Activated CD4-positive, alpha-beta T cell treated with anti-CD3 and anti-CD28 coated beads for 1 hour (primary cell): ENCODE data around the gene ILKAP.

Source experiments
- DNase-seq: peaks from one replicate; pipeline ENCODE4 v3.0.0-alpha.2; 2020

ILKAP gene

DNA sequence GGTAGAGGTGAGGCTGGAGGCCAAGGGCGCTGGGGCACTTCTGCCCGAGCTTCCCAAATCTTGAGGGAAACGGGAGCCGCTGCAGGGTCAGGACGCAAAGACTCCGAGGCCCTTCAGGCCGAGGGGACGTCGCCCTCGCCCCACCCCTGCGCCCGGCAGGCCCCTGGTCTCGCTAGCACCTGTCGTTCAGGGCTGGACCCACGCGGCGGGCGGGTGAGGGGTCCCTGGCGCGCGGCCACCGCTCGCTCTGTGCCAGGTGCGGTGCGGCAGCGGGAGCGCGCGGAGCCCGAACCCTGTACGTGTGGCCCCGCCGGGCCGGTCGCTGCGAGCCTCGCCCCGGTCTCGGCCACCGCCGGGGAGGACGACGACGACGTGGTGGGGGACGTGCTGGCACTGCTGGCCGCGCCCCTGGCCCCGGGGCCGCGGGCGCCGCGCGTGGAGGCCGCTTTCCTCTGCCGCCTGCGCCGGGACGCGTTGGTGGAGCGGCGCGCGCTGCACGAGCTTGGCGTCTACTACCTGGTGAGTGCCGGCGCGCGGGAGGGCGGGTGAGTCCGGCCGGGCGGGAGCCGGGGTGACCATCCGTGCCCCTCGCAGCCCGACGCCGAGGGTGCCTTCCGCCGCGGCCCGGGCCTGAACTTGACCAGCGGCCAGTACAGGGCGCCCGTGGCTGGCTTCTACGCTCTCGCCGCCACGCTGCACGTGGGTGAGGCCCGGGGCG lies 39.9 kb downstream of the ILKAP start:
- DNase-seq, result no peak

DNA sequence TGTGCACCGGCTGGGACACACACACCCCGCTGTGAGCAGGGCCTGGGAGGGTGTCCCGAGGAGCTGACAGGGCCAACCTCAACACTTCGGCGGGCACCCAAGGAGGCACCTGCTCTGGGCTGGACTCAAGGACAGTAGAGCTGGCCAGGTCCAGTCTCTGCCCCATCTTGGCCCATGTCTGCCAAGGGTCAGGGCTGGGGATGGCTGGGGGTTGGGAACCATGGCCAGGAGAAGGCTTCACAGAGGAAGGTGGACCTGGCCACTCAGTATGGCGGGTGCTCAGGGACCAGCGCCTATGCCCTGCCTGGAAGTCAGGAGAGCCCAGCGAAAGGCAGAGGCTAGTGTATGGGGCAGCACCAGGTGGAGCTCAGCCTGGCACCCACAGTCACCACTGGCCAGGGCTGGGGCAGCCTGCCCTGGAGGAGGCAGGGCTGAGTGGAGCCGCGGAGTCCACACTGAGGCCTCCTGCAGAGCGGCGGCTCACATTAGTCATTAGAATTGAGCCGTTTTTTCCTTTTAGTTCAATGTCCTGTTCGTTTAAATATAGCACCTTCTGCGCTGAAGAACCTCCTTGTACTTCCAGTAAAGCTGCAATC lies 40.6 kb downstream of the ILKAP start:
- DNase-seq, result no peak

GRCh38 chr2:238162251-238162845 lies 41.1 kb downstream of the ILKAP start:
- no peak for DNase-seq

- no peak for DNase-seq
Observed at GRCh38 chr2:238161291-238162051, 42.0 kb downstream of the ILKAP start.

GRCh38 chr2:238160206-238161129 lies 43.0 kb downstream of the ILKAP start:
- no peak for DNase-seq

- DNase-seq, result no peak
Observed at GRCh38 chr2:238159661-238160205, 43.8 kb downstream of the ILKAP start.

DNA sequence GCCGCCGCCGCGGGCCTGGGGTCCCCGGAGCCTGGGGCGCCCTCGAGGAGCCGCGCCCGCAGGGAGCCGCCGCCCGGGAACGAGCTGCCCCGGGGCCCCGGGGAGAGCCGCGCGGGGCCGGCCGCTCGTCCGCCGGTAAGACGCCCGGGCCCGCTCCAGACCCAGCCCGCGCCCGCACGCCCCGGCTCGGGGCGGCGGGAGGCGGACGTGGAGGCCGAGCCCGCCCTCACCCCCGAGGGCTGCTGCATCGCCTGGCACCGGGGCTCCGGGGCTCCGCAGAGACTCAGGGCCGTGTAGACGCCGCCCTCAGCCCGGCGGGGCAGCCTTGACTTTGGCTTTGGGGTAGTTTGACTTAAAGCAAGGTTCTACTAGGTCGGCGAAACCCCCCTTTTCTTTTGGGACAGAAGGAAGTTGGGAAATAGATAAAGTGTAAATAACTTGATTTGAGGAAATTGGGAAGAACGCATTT lies 44.4 kb downstream of the ILKAP start:
- DNase-seq, result no peak

DNA sequence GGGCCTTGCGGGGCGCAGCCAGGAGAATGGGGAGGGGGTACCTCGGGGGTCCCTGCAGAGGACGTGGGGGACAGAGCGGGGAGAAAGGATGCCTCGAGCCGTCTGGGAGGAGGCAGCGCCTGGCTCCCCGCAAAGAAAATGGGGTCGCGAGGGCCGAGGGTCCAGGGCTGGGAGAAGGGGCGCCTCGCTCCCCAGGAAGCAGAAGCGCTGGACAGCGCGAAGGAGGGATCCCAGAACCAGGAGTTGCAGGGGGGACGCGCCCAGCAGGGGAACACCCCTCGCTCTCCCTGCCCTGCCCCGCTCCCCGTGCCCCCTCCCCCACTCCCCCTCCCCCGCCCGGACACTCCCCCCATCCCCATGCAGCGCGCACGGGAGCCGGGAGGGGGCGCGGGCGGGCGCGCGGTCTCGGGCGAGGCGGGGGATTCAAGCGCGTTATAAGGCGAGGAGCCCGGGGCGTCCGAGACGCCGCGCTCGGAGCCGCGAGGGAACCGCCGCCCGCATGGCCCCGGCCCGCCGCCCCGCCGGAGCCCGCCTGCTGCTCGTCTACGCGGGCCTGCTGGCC lies 44.9 kb downstream of the ILKAP start, which contains the start of gene ERFE:
Gene ERFE (plus strand): TSS at position 462 of the 562 bp plus-strand sequence. CDS start 38 bp downstream, at position 500.
- DNase-seq, result no peak

- DNase-seq, result no peak
Observed at GRCh38 chr2:238158018-238158508, 45.4 kb downstream of the ILKAP start.

DNA sequence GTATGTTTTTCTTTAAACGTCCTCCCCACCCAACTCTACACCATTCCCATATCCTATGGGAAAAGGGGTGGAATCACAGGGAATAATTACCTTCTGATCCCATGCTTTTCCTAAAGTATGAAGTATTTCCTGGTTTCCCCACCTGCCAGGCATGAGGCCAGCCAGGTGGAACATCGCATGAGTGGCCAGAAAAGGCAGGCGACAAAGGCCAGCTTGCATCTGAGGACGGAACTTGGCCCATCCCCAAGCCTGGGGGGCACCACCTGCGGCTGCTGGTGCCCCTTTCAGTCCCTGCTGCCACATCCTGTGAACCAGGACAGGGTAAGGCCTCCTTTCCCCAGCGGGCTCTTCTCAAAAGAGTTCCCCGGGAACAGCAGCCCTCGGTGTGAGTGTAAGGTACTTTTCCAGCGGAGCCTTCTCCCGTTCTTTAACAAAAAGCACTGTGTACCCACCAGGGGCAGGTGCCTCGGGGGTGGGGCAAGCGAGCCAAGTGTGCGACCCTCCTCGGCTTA lies 45.9 kb downstream of the ILKAP start:
- DNase-seq, result no peak

GRCh38 chr2:238155761-238156694 lies 47.5 kb downstream of the ILKAP start:
- DNase-seq, result no peak

DNA sequence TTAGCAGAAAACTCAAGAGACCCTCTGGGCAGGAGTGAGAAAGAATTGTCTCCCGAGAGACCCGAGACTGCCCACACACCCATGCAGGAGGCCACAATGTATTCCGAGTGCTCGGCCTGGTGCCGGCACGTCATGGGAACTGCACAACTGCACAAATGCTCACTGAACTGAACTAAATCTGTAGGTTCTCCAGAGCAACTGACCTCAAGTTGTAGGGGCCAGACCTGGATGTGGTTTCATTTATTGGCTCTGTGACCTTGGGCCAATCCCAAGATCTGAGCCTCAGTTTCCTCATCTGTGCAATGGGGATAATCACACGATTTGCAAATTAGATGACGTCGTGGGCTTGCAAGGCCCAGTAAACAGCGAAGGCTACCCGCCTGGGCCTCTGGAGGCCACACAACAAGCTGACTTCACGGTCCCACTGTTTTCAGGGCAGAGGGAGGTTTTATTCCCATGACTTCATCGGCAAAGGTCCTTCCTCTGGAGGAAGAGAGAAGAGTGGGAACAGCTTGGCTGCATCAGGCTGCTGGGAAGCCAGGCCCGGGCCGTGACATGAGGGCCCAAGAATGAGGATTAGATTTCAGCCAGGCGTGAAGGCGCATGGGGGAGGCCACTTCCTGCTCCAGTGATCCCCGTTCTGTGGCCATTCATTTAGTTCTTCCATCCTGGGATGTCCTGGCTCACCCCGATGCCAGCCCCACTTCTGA lies 48.3 kb downstream of the ILKAP start:
- no peak for DNase-seq

DNA sequence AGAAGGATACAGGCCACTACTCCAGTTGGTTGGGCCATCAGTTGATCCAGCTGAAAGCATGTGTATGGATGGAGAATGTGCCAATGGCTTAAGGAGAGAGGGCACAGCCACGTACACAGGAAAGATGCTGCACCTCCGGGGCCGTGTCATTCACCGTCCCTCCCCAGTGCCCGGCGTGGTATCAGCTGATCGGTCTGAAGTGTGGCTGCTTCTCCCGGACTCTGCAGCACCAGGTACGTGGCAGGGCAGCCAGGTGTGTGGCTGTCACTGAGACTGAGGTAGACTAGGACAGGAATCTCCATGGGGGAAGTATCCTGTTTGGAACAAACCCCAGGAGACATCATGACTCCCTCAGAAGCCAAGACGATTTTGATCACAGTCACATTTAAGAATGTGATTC lies 48.9 kb downstream of the ILKAP start:
- DNase-seq, result no peak

GRCh38 chr2:238152771-238153688 lies 50.5 kb downstream of the ILKAP start:
- DNase-seq, result no peak

GRCh38 chr2:238151628-238152235 lies 51.8 kb downstream of the ILKAP start:
- DNase-seq, result no peak

DNA sequence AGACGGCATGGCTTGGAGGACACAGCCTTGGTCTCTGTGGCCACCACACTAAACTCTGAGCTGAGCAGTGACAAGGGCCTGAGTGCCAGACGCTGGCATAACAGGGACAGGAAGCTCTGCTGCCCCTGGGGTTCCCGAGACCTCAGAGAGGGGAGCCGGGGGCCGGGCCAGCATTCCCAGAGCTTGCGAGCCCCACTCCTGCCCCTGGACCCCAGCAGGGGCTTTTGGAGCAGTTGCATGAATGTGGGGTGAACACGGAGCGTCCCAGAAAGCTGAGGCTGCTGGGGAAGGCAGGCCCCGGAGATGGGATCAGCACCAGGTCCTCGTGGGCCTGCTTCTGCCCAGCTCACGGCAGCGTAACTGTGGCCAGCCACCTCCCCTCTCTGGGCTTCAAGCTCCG lies 52.3 kb downstream of the ILKAP start:
- DNase-seq, result no peak

GRCh38 chr2:238150686-238151085 lies 52.8 kb downstream of the ILKAP start:
- DNase-seq, result no peak
